Colonic mucosa (tissue), 4 donors: ENCODE measurements around the gene SUPT5H. TPM values are rescaled to one million over a fixed set of nuclear protein-coding genes. Genes with fewer than 3 reads are reported as not detected.
"Not testable (repeated sequence)": the region's sequence is repeated elsewhere in the genome, so short reads cannot be mapped to it uniquely, and the experiment has no call there.

ENCODE experiments used
- DNase-seq: peaks from one replicate; pipeline ENCODE4 v3.0.0-alpha.2; 2020
- H3K27ac ChIP-seq: fragments of 200-600 bp; one replicate; pipeline ENCODE4 v1.8.0; 2021
- H3K27me3 ChIP-seq: fragments of 200-600 bp; one replicate; pipeline ENCODE4 v1.8.0; 2021
- H3K36me3 ChIP-seq: fragments of 200-600 bp; one replicate; pipeline ENCODE4 v1.8.0; 2021
- H3K4me1 ChIP-seq: fragments of 200-600 bp; one replicate; pipeline ENCODE4 v1.8.0; 2021; ENCODE audit warnings: mild to moderate bottlenecking
- H3K4me3 ChIP-seq: fragments of 200-600 bp; one replicate; pipeline ENCODE4 v1.8.0; 2021
- H3K9ac ChIP-seq, 2 donors: one replicate each; pipeline ENCODE4 v1.7.0; 2013; ENCODE audit warnings: control low read depth in 2 of 2, low read depth in 2 of 2, low read length in 2 of 2
- H3K9me3 ChIP-seq: fragments of 200-600 bp; one replicate; pipeline ENCODE4 v1.8.0; 2021
- CTCF ChIP-seq: fragments of 200-600 bp; IDR thresholded peaks from one replicate; pipeline ENCODE4 v1.8.0; 2022; ENCODE audit warnings: antibody characterized with exemption, mild to moderate bottlenecking
- intact Hi-C: fragments of 100-400 bp; cut with DNase I; formaldehyde crosslinking; loops from one replicate; pipeline ENCODE4 v1.14.1; 2022
- total RNA-seq, 2 donors: library from RNA; stranded (reverse); fragmentation: NEBNext Ultra II Directional in 1 of 2; extraction: Animal tissue kit (Norgen Biotek cat#: 25700) in 1 of 2; gene quantifications; one replicate each; pipeline ENCODE4 v1.2.1, GENCODE V29; 2021
- donor health status: healthy.
- donor health status: DM: no; HTN: no; CAD: no.
- donor health status: DM: no; HTN: no; CAD: no.

Gene SUPT5H
- total RNA-seq, 2 donors from 2014 or later: 76.6 to 123 TPM

- H3K4me1 ChIP-seq: no peaks in the 10 kb centered on the region
- H3K36me3 ChIP-seq: peaks cover 6% of the 10 kb centered on the region
- H3K27me3 ChIP-seq: no peaks in the 10 kb centered on the region
- no peak for TF ChIP-seq CTCF
- intact Hi-C loops: no loop called here
- H3K9me3 ChIP-seq: no peaks in the 10 kb centered on the region
- no peak overlapping the region for H3K27ac ChIP-seq
- no peak for DNase-seq
- H3K4me3 ChIP-seq: no peak overlapping the region
- H3K9ac ChIP-seq: no peak overlapping the region
These were observed 30.4 kb downstream of the SUPT5H start for GRCh38 chr19:39475748-39476147.

GRCh38 chr19:39479319-39479801, 34.0 kb downstream of the SUPT5H start:
- H3K9ac ChIP-seq, H3K36me3 ChIP-seq, H3K27me3 ChIP-seq, H3K27ac ChIP-seq, DNase-seq, H3K9me3 ChIP-seq, H3K4me3 ChIP-seq, intact Hi-C loops, H3K4me1 ChIP-seq: not testable (repeated sequence)

GRCh38 chr19:39479916-39480315, 34.5 kb downstream of the SUPT5H start:
- no peak for DNase-seq
- Histone ChIP-seq H3K4me1 (no peaks in the 10 kb centered on the region), H3K9me3 (no peaks in the 10 kb centered on the region), H3K9ac (peak overlapping the region; percentile 80 to 91), H3K4me3 (peak overlapping the region; percentile 87), H3K27me3 (no peaks in the 10 kb centered on the region), H3K27ac (no peak overlapping the region), H3K36me3 (no peaks in the 10 kb centered on the region)
- intact Hi-C loops: no loop called here
- no peak for TF ChIP-seq CTCF

GRCh38 chr19:39480337-39481228, 35.2 kb downstream of the SUPT5H start, which contains the start of gene TIMM50:
Gene TIMM50, plus strand, starts transcription at chr19:39480838. Its CDS starts 16 bp downstream, at chr19:39480854.
- Histone ChIP-seq H3K4me1 (no peaks in the 10 kb centered on the region), H3K4me3 (peak within 1 kb of the TSS; percentile 87), H3K36me3 (no peaks in the 10 kb centered on the region), H3K9me3 (no peaks in the 10 kb centered on the region), H3K27ac (peak within 1 kb of the TSS; percentile 60), H3K27me3 (no peaks in the 10 kb centered on the region), H3K9ac (peak within 1 kb of the TSS; percentile 86 to 91)
- DNase-seq: peak; percentile 98
- no peak for TF ChIP-seq CTCF
- intact Hi-C loops: no loop called here

GRCh38 chr19:39481229-39481545, 35.8 kb downstream of the SUPT5H start:
- Histone ChIP-seq H3K4me3 (peak overlapping the region; percentile 87), H3K4me1 (no peaks in the 10 kb centered on the region), H3K36me3 (no peaks in the 10 kb centered on the region), H3K27me3 (no peaks in the 10 kb centered on the region), H3K9me3 (no peaks in the 10 kb centered on the region), H3K9ac (peak overlapping the region; percentile 86 to 91), H3K27ac (no peak overlapping the region)
- DNase-seq: no peak
- no peak for TF ChIP-seq CTCF
- intact Hi-C loops: no loop called here

GRCh38 chr19:39481676-39482075, 36.3 kb downstream of the SUPT5H start:
- no peak for TF ChIP-seq CTCF
- DNase-seq: no peak
- no peaks in the 10 kb centered on the region for H3K36me3 ChIP-seq
- H3K9ac ChIP-seq: peak overlapping the region; percentile 86 to 91
- peak overlapping the region; percentile 87 for H3K4me3 ChIP-seq
- H3K4me1 ChIP-seq: no peaks in the 10 kb centered on the region
- H3K9me3 ChIP-seq: no peaks in the 10 kb centered on the region
- intact Hi-C loops: no loop called here
- no peaks in the 10 kb centered on the region for H3K27me3 ChIP-seq
- H3K27ac ChIP-seq: no peak overlapping the region
